ENCODE results near the gene SHISAL2A. TPM values are rescaled to one million over a fixed set of nuclear protein-coding genes. Genes with fewer than 3 reads are reported as not detected.

The SHISAL2A gene
- total and polyA plus RNA-seq, 2 of the 8 experiments (the other 6 are each of a cell fraction or from before 2014, with no cell fraction given), result 0.74 to 2.1 TPM

GRCh38 chr1:52627028-52627427 is 5.9 kb upstream of the SHISAL2A start:
- no peak overlapping the region for H3K4me3 ChIP-seq (ENCODE audit: extremely low read depth in 1 of 4, insufficient read depth in 2 of 4, low read depth in 3 of 4, low read length in 4 of 4)
- H2BK120ac ChIP-seq (replicated peaks; ENCODE audit: low read depth, low read length), result no peak overlapping the region
- H2BK20ac ChIP-seq (ENCODE audit: low read length), result no peak overlapping the region
- no peak overlapping the region for H2AK5ac ChIP-seq (ENCODE audit: low read depth, low read length)
- no peaks in the 10 kb centered on the region for H4K20me1 ChIP-seq (replicated peaks in 1 of 2; ENCODE audit: control insufficient read depth in 1 of 2, insufficient read depth in 2 of 2, low read length in 2 of 2)
- H3K9me3 ChIP-seq (ENCODE audit: insufficient read depth in 2 of 2, low read depth in 1 of 2, low read length in 1 of 2), result no peaks in the 10 kb centered on the region; a peak in 1 of 4 replicates
- H3K4me2 ChIP-seq (ENCODE audit: insufficient read depth in 1 of 2, low read depth in 2 of 2, low read length in 2 of 2), result no peak overlapping the region
- no peak overlapping the region for H2BK5ac ChIP-seq (ENCODE audit: low read depth, low read length)
- no peaks in the 10 kb centered on the region for H3K79me1 ChIP-seq (ENCODE audit: low read depth, low read length)
- no peak for DNase-seq (ENCODE audit: low read depth in 1 of 2, low spot score in 2 of 2)
- peaks cover 7 to 9% (median 7%) of the 10 kb centered on the region in 4 experiments for H3K27me3 ChIP-seq (replicated peaks in 1 of 4; ENCODE audit: control insufficient read depth in 3 of 4, extremely low read depth in 1 of 4, insufficient read depth in 3 of 4, low read length in 3 of 4)
- CTCF ChIA-PET (ENCODE audit: partially characterized antibody), result no interaction called here
- 100% methylated on average over 1 of the region's 2 CpGs; no CpG with 5 or more reads in 1 of the 2 experiments for WGBS, 2 experiments (ENCODE audit: extremely low coverage in 1 of 2, insufficient coverage in 1 of 2, insufficient read length in 1 of 2, insufficient replicate concordance in 2 of 2, low coverage in 1 of 2, low lambda C conversion rate in 2 of 2, missing lambda C conversion rate in 1 of 2)
- no peak for FAIRE-seq
- POLR2A ChIA-PET (ENCODE audit: partially characterized antibody), result interaction anchor here (0.8 to 1.2 kb wide), 2 partner anchors 12 to 204 kb away, joined by 3 read pairs; no protein-coding TSS in a partner anchor
- H4K91ac ChIP-seq (replicated peaks; ENCODE audit: insufficient read length, low read length), result no peak overlapping the region
- H3K79me2 ChIP-seq (ENCODE audit: control insufficient read depth in 1 of 2, insufficient read depth in 2 of 2, low read length in 2 of 2), result no peaks in the 10 kb centered on the region
- H3K23ac ChIP-seq (ENCODE audit: insufficient read length), result no peak overlapping the region
- TF ChIP-seq GABPA (IDR thresholded peaks at IDR 0.05; ENCODE audit: borderline replicate concordance, insufficient read depth, low read length) (no peak), JUND (IDR thresholded peaks at IDR 0.05; ENCODE audit: low read length) (no peak)
- peaks cover 0 to 6% (median 0%) of the 10 kb centered on the region in 4 experiments; a peak in 2 of 7 replicates for H3K4me1 ChIP-seq (replicated peaks in 1 of 4; ENCODE audit: control insufficient read depth in 3 of 4, insufficient read depth in 4 of 4, low read length in 3 of 4)
- H3K14ac ChIP-seq (ENCODE audit: insufficient read length), result no peak overlapping the region
- H3K36me3 ChIP-seq (ENCODE audit: control insufficient read depth in 2 of 4, insufficient read depth in 4 of 4, low read length in 3 of 4), result no peaks in the 10 kb centered on the region
- no peak overlapping the region for H2AFZ ChIP-seq (ENCODE audit: low read length)
- H3K18ac ChIP-seq (ENCODE audit: extremely low read depth, low read length), result no peak overlapping the region
- no peak overlapping the region for H3K27ac ChIP-seq (ENCODE audit: low read depth, low read length)
- H3K56ac ChIP-seq (replicated peaks; ENCODE audit: insufficient read length, low read depth, low read length), result no peak overlapping the region
- H2BK15ac ChIP-seq (ENCODE audit: low read length), result no peak overlapping the region
- no peaks in the 10 kb centered on the region for H3K23me2 ChIP-seq (ENCODE audit: low read depth, low read length)
- no peak overlapping the region for H4K8ac ChIP-seq (ENCODE audit: extremely low read depth, insufficient read depth, low read length)
- H4K5ac ChIP-seq (ENCODE audit: insufficient read length, low read depth, low read length), result no peak overlapping the region
- no peak overlapping the region for H3K4ac ChIP-seq (replicated peaks; ENCODE audit: insufficient read length, low read depth, low read length)
- no peak overlapping the region for H3K9ac ChIP-seq (replicated peaks in 1 of 4; ENCODE audit: extremely low read depth in 1 of 4, low read depth in 3 of 4, low read length in 3 of 4)
- H2BK12ac ChIP-seq (ENCODE audit: low read depth, low read length), result no peak overlapping the region

All from H1 (cell line).